ENCODE results near the gene IQSEC1.

DNA sequence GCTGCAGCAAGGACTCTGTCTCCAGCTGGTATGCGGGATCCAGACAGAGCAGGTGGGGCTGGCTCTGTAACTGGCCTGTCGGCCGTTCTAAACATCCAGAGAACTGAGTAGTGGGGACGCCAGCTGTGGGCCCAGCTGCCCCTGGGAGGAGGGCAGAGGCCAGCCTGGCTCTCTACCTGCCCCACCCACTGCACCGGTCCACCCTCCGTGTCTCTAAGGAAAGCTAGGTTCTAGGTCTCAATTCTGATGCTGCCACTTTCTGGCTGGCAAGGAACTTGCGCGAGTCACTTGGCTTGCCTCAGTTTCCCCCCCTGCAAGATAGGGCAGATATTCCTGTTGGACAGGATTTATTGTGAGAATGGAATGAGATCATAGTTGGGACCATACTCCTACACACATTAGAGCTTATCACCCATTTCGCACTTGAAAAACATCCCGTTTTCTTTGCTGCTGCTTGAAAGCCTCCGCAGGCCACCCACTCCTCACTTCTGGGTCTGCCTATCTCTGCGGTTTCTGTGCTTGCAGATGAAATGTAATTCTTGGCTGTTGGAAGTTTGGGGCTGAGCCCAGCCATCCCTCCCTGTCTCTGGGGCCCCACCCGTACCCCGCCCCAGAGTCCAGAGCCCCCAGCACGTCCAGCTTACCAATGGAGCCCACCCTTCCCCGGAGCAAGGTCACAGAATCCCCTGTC is 65.8 kb downstream of the IQSEC1 start:
- TF ChIP-seq CTCF (IDR thresholded peaks at IDR 0.05; ENCODE audit: low read depth, low read length): no peak
- no peak for TF ChIP-seq POLR2A (IDR thresholded peaks at IDR 0.05; ENCODE audit: extremely low read depth, insufficient read length)
- TF ChIP-seq, protein P1, sequence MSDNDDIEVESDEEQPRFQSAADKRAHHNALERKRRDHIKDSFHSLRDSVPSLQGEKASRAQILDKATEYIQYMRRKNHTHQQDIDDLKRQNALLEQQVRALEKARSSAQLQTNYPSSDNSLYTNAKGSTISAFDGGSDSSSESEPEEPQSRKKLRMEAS (IDR thresholded peaks at IDR 0.05; ENCODE audit: low read depth, low read length): no peak
- no peak for TF ChIP-seq MYC (IDR thresholded peaks at IDR 0.05; ENCODE audit: low read depth, low read length)
